Fibroblast of peridontal ligament (primary cell): Measurements from ENCODE around the gene RIMS4.

ENCODE experiments used
- DNase-seq: peaks from one replicate; pipeline ENCODE4 v3.0.0-alpha.2; 2010; ENCODE audit errors: extremely low read depth

Gene RIMS4

GRCh38 chr20:44810391-44811149 lies at the start of gene RIMS4:
Gene RIMS4, minus strand, starts transcription at chr20:44810546. Its CDS starts 275 bp downstream, at chr20:44810271.
- no peak for DNase-seq

- peak; percentile 39 for DNase-seq
These were observed 48.4 kb upstream of the RIMS4 start for GRCh38 chr20:44858606-44859360.

GRCh38 chr20:44856856-44857448 lies 46.6 kb upstream of the RIMS4 start:
- DNase-seq: no peak

GRCh38 chr20:44856442-44856841 lies 46.1 kb upstream of the RIMS4 start:
- no peak for DNase-seq

GRCh38 chr20:44851545-44851944 lies 41.2 kb upstream of the RIMS4 start:
- no peak for DNase-seq

DNA sequence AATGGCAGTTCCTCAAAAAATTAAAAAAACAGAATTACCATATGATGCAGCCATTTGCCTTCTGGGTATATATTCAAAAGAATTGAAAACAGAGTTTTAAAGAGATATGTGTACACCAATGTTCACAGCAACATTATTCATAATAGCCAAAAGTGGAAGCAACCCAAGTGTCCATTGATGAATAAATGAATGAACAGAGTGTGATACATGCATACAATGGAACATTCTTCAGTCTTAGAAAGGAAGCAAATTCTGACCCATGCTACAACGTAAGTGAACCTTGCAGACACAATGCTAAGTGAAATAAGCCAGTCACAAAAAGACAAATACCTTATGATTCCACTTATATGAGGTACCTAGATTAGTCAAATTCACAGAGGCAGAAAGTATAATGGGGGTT lies 40.5 kb upstream of the RIMS4 start:
- DNase-seq: no peak

DNA sequence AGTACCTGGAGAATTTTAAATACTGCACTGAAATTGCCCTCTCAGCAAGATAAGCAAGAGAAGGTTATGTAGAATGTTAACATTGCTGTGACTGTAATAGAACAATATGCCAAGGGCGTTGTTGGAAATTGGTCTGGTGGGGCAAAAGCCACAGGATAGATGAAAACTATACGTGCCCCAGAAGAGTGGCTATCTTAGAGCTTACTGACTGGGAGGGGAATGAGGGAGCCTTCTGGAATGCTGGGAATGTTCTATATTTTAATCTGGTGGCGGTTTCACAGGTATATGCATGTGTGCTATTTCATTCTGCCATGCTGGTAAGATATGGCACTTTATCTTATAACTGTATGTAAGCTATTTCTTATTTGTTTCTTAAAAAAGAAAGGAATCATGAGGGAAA lies 39.9 kb upstream of the RIMS4 start:
- no peak for DNase-seq

GRCh38 chr20:44849703-44850102 lies 39.4 kb upstream of the RIMS4 start:
- DNase-seq: peak; percentile 5

DNA sequence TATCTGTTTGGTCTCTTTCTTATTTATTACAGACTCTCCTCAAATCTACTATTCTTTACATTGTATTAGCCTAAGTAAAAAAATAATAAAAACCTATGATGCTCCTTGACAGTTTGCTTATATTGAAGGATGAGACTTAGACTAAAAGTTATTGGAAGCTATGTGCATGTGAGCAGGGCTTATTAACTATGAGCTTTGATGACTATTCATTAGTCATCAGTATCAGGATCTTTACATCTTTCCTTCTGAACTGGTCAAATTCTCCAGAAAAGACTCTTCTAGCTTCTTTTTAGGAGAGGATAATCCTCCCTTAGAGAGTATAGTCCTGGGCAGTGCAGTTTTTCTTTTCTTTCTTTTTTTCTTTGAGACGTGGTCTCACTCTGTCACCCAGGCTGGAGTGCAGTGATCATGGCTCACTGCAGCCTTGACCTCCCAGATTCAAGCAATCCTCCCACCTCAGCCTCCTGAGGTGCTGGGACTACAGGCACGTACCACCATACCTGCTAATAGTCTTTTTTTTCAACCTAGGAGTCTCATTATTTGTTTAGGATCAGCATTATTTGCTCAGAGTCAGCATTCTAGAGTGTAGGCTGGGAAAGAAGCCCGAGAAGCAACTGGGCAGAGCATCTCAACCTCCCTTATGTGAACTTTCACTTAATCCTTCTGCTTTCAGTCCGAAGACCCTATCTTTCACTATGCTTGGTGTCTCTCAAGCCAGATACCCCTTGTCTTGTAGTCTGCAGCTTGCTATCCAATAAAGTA lies 38.1 kb upstream of the RIMS4 start:
- DNase-seq: no peak

GRCh38 chr20:44843876-44844275 lies 33.5 kb upstream of the RIMS4 start:
- DNase-seq: no peak

GRCh38 chr20:44841955-44842354 lies 31.6 kb upstream of the RIMS4 start:
- DNase-seq: no peak

- no peak for DNase-seq
These were observed 30.5 kb upstream of the RIMS4 start for GRCh38 chr20:44840826-44841225.

DNA sequence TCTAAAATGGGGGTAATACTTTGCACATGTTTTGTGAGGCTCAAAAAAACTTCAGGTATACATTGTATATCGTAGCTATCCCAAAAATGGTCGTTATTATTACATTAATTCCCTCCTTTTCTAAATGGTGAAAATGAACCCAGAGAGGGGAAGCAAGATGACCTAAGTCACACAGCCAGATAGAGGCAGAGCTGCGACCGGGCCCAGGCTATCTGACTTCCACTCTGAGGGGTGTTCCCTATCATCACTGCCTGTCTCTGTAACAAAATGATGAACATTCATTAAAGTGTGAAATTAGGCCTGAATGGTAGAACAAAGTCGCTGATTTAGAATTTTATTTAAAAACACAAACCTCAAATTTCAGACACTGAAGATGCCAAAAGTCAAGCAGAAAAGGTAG lies 29.1 kb upstream of the RIMS4 start:
- DNase-seq: no peak

DNA sequence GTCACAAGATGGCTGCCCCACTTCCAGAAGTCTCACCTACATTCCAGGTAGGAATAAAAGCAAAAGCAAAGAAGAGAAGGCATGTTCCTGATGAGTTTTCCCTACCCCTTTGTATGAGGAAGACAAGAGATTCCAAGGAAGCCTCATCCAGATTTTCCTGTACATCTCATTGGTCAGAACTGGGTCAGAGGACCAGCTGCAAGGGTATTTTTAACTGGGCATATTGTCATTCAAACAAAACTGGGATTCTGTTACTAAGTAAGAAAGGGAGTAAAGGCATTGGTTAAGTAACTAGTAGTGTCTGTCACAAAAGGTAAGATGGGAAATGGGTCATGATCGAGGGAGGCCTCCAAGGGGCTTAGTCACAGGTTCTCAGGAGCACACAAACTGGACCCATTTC lies 28.2 kb upstream of the RIMS4 start:
- no peak for DNase-seq

DNA sequence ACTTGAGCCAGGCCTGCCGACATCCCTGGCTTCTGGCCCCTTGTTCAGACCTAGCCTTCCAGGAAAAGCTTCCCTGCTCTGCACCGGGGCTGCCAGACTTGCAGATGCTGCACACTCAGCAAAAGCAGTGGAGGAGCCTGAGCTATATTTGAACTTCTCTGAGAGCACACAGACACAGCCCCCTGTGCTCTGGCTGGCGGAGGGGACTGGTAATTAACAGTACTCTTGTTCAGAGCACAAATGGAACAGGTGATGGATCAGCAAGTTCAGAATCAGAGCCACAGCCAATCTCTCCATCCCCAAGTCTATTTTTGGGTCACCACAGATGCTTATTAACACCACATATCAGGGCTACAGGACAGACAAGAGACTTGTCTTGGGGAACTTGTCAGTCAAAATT lies 27.6 kb upstream of the RIMS4 start:
- DNase-seq: no peak

DNA sequence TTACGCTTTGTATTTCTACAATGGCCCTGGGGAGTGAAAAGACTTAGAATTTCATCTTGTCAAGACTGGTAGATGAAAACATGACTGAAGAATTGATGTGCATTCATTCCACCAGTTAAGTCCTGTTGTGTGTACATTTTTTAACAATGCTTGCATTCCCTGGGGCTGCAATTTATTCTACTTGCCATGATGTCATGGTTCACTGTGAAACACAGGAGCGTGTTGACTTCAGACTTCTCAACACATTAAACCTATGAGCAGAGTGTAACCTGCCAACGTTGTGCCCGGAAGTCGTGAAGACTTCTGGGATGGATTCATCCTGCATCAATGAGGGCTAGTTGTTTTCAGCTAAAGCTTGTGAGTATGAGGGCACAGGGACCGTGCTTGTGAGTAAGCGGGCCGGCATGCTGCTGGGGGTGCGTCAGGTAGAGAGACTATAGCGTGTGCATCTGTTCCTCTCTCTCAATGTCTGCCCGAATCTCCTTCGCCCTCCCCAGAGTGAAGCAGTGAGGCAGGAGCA lies 26.3 kb upstream of the RIMS4 start:
- DNase-seq: no peak

DNA sequence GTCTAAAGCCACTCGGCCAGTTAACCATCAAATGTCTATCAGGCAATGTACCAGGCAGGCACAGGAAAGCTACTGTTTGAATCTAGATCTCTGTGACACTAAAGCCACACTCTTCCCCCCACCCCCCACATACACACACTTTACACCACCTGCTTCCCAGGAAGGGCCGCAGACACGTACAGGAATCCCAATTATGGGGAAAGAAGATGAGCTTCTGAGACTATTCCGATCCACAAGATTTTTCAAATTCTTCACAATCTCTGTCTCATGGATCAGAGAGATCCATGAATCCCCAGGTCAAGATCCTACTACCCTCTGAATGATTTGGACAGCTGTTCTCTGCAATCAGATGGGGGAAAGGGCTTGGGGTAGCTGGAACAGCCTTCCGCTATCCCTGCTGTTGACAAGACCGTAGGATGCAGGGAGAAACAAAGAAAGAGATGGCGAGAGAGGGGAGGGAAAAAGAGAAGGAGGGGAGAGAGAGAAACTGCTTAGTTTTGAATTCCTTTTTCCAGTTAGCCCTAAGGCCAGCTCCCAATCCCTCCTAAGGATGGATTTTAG lies 25.4 kb upstream of the RIMS4 start:
- DNase-seq: no peak

DNA sequence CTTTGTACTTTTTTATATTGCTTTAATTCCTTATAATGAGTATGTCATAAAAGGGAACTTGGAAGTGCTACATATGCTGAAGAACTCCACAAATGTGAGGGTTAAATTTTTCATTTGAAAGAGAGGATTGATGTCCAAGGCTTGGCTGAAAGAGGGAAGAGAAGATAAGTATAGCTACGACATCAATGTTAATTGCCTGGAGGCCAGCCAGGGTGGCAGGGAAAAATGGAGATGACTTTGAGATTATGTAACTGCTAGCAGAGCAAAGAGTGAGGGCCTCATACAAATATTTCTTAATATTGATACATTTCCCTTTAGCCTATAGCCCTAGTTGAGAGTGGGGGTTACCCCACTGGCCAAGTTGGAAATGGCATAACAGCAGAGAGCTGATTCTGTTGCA lies 24.8 kb upstream of the RIMS4 start:
- no peak for DNase-seq

GRCh38 chr20:44834693-44835092 lies 24.3 kb upstream of the RIMS4 start:
- DNase-seq: no peak

DNA sequence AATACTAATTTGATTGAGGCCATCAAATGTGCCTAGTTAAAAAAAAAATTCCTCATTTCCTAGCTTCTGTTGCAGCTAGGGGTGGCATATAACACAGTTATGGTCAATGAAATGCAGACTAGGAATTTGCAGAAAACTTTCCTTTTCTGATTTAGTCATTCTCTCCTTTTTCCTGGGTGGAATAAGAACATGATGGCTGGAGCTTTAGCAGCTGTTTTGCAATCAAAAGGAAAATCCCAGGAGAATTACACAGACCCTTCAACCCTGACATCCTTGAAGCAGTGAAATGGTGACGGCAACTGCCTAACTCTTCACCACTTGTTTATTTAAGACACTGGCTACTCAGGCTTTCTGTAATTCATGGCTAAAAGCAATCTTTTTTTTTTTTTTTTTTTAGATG lies 23.1 kb upstream of the RIMS4 start:
- DNase-seq: no peak

DNA sequence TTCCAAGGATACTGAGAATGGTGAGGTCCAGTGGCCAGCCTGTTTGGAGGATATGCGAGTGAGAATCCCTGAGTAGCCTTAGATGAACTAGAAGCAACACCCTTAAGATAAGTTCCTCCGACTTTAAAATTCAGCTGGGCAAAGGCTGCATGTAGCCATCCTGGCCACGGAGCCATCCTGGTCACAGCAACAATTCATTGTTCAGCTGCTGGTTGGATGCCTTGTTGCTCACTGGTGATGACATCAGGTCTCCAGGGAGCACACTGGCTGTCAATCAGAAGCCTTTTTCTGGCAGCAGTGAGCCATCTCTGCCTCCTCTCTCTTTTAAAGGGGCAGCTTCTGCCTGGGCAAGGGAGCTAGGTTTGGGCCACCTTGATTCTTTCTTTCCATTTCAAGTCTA lies 22.4 kb upstream of the RIMS4 start:
- DNase-seq: peak; percentile 26

GRCh38 chr20:44830995-44831394 lies 20.6 kb upstream of the RIMS4 start:
- no peak for DNase-seq
